GM21381 (cell line): Measurements from ENCODE around the gene PXYLP1.

Experiments
- ATAC-seq: cut with Tn5 transposase; IDR thresholded peaks from one replicate; pipeline ENCODE4 v1.9.1; 2021; ENCODE audit warnings: mild to moderate bottlenecking, moderate library complexity; ENCODE audit not compliant: unreplicated experiment

PXYLP1 gene

DNA sequence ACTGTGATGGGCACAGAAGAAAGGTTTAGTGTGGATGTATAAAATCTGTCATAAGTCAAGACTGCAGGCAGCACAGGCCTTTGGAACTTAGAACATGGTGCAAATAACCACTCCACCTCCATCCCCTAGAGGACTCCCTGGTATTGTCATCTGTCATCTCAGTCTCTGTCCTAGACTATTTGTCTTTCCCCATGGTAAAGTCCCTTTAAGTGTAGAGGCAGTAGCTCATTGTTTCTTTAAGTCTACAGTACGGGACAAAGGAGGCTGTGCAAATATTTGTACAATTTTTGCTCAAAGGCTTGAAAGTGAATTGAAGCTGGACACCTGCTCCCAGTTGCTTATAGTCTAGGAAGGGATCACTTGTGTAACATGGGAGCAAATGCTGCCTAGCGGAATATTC is 3.2 kb upstream of the PXYLP1 start:
- no peak for ATAC-seq

DNA sequence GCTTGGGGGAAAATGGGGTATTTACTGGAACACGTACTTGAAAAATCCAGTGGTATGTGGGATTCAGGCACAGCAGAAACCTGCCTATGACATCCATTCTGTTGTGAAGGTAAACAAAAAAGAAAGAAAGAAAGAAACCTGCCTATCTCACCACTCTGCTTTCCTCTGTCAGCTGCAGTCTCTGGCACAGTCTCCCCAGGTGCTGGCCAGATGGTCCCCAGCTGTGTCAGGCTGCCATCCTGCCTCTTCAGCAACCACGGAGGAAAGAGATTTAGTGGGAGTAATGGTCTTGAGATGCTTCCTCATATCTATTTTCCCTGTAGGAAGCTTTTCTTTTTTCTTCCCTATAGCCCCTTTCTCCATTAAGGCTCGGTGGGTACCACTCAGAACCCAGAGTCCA is 2.5 kb upstream of the PXYLP1 start:
- ATAC-seq: no peak

DNA sequence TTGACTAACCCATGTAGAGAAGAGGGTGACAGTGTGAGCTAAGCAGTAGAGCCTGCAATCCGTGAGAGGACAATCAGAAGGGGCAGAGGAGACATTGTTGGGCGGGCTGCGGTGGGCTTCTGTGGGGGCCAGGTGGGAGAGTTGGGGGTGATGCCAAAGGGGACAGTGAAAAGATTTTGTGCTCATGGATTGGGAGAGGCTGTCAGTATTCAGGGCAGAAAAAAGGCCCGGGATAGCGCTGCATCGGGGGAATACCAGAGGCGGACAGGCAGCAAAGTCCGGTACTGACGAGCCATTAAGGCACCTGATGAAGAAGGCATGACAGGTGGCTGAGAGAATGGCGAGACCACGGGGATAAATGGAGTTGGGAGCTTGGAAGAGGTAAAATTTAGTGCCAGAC is 1.3 kb upstream of the PXYLP1 start:
- ATAC-seq: no peak

DNA sequence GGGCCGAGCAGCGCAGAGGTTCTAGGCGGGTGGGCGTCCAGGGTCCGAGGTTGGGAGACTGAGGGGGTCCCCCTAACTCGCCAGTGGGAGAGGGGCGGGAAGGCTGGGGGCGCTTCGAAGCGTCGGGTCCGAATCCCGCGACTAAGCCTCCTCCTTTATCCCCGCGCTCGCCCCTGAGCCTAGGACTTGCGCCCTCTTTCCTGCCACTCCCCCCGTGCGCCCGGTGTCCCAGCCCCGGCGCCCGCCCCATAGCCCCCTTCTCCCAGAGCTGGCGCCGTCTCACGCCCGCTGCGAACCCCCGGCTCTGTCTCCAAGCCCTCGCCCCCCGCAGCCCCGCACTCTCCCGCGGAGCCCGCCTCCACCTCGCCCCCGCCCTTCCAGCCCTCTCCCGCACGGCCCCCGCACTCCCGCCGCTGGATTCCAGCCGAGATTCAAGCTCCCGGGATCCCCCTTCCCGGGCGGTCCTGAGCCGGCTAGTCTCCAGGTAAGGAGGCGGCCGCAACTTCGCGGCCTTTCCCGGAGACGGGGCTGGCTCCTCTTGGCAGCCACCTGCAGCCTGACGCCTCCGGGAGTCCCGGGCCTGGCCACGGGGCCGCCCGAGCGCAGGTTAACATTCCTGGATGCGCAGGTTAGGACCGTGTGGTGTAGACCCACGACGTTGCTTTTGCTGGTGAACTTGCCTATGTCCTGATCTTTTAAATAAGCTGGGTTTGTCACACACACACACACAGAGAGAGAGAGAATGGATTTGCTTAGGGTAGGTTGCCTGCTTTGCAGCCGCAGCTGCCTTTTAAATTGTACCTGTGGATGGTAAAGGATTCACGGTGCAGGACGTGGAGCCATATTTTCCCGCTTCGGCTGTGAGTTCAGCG is 563 bp downstream of the PXYLP1 start:
- ATAC-seq: no peak

DNA sequence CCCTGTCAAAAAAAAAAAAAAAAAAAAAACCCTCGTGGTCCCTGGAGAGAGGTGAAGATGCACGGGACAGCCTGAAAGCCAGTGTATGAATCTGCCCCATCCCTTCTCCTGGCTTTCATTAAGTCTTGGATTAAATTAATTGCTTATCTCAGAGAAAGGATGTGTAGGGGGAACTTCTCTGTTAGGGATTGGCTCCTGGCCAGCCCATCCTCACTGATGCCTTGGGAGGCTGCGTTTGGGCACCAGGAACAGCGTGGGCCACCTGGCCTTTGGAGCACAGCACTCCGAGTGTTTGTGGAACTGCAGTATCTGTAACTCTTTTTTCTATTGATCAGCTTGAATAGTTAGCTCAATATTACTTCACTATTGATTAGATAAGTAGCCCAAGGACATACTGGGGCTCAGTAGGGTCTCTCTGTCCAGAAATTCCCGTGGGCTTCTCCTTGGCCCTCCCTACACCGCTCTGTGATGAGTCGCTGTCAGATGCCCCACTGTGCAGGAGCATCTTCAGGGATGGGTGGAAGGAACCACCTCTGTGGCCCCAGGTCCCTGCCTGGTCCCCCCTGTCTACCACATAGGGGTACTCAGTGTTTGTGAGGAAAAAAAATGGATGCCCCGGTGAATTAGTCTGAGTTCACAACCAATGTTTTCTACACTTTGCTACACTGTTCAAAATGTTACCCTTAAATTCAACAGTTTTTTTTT is 2.0 kb downstream of the PXYLP1 start:
- ATAC-seq: no peak

DNA sequence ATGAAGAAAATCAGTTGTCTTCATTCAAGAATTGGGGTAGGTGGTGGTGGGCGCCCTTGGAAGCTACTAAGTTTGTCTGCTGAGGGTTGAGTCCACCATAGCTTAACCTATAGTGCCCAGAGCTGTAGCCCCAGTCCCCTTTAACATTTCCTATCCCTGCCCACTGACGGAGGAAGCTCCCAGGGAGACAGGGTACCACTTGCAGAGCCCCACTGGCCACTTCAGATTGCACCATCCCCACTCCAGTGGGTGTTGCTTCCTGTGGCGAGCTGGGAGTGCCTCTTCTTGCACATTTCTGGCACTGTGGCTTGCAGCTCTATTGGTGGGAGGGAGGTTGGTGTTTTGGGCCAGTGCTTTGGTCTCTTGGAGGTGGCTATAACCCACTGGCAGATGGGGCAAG is 2.7 kb downstream of the PXYLP1 start:
- ATAC-seq: no peak

DNA sequence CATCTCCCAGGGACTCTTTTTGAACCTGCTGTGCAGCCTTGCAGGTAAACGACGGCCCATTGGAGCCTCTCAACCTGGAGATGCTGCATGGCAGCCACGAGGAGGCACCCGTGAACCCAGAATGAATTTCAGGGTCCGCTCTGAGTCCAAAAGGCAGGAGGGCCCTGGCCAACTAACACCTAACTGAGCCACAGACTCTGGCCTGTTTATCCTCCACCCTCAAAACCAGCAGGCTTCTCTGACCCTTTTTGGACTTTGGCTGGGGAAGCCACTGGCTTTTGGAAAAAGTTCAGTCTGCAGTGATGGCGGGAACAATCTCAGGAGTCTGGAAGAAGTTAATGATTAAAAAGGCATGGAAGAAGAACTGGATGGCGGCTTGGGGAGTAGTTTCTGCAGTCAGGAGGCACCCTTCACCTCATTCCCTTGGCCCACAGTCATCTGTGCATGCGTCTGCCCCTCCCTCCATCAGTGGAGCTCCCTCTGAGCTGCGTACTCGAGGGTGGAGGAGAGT is 4.1 kb downstream of the PXYLP1 start:
- ATAC-seq: no peak

DNA sequence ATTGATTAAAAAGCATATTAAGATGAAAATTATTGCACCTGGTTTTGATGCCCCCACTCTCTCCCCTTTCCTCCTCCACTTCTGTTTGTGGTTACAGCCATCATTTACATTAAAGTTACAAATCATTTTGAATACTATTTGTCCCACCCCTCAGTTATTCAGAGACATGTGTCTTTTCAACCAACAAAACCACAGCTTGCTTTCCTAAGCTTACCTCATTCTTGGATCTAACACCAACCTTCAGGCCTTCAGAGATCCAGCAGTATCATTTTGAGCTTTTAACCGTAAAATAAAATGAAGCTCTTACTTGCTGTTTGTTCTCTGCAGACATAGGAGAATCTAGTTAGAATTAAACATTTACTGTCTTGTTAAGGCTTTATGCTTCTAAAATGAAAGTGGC is 4.7 kb downstream of the PXYLP1 start:
- ATAC-seq: no peak

DNA sequence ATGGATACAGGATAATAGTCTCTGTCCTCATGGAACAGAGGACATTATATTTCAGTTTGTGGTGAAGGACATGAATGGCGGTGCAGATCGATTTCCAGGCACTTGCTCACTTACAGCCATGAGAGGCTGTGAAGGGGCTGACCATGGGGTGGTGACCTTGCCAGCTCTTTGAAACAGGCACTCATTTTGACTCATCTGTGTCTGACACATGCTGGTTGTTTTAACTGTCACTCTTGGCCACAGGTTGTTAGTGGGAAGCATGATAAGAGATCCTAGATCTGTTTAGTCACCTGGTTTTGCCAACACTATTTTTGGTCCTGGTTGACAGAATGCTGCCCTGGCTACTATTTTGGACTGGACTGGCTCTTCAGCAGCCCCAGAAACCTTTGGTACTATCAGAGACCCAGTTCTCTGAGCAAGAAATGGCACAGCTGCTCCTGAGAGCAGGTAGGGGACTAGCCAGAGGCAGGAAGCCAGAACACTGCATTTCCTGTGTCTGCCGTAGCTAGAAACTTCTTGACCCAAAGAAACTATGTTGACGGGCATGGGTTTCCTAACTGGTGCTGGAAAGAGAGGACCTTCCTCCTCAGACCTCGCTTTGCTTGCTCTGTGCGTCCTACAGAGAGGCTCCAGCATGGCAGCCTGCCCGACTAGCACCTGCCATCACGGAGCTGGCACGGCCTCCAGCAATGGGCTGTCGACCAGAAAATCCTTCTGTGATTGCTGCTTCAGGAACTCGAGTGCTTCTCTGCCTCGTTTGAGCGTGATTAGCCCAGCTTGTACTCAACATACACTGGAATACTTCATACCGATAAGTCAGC is 6.3 kb downstream of the PXYLP1 start:
- no peak for ATAC-seq

DNA sequence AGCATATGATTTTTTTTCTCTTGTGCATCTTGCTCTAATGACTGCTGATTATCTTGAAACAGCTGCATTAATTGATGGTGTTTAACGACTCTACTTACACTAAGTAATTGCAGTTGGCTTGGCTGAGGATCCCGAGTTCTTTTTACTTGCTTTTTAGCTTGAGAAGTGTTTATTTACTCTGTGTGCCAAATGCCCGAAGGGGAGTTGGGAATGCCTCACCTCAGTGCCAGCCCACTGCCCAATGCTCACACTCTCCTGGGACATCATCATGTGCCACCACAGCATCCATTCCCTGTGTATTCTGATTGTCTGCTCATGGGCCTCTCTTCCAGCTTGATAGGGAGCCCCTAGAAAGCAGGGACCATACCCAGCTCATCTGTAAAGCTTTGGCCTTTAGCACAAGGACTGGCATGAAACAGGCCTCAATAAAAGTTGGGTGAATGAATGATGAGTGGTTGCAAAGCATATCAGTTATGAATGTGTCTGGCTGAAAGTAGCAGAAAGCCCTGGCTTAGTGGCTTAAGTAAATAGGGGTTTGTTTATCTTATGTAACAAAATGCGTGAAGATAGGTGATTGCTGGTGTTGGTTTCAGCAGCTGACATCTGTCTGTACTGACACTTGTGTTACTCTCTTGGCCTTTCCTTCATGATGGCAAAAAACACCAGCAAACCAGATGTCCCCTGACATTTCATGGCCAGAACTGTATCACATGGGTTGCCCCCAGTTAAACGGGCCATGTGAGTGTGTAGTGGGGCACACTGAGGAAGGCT is 8.1 kb downstream of the PXYLP1 start:
- ATAC-seq: no peak

DNA sequence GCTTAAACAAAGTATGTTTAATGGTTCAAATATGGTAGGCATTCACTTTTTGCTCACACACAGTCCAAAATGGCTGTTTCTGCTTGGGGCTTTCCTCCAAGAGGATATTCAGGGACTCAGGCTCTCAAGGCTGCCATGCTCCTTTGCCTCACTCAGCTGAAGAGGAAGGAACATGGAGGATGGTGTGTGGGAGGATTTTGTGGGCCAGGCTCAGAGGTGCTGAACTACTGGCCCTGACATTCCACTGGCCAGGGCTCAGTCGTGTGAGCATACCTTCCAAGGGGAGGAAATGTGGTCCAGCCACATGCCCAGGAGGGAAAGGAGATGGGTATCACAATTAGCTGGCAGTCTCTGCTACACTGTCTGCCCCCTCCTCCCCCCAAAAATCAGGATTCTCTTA is 8.7 kb downstream of the PXYLP1 start:
- ATAC-seq: no peak

DNA sequence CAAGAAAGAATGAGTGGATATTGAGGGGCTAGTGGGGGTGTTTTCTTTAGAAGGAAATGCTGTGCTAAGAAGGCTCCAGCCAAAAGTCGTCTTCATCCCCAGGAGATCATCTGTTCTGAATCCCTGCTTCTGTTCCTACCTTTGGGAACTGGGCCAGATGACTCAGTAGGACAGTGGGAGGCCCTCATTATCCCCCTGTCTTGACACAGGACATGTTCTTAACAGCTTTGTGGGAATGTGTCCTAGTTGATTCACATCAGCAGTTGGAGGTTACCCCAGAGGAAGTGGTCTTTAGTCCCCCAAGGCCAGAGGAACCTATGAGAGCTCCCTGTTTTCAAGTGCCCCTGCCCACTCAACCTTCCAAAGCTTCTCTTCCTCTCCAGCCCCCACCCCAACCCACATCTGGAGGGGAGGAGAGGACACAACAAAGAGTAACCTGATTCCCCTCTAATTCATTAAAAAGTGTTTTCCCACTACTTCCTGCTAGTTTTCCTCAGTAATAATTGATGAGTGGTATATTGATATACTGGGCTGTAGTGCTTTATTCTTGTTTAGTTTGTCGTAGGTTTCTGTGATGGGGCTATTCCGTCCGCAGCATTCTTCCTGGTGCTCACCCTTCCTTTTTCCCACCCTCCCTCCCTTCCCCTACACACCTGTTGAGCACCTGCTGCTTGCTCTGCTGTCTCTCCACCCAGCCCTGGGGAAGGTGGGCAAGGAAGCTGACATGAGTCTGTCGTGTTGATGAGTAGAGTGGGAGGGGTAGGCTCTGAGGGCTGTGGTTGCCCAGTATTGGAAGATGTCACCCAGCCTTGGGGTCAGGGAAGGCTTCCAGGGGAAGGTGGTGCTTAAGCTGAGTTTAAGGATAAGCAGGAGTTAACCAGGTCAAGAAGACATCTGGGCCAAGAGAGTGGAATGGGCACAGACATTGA is 9.3 kb downstream of the PXYLP1 start:
- no peak for ATAC-seq

DNA sequence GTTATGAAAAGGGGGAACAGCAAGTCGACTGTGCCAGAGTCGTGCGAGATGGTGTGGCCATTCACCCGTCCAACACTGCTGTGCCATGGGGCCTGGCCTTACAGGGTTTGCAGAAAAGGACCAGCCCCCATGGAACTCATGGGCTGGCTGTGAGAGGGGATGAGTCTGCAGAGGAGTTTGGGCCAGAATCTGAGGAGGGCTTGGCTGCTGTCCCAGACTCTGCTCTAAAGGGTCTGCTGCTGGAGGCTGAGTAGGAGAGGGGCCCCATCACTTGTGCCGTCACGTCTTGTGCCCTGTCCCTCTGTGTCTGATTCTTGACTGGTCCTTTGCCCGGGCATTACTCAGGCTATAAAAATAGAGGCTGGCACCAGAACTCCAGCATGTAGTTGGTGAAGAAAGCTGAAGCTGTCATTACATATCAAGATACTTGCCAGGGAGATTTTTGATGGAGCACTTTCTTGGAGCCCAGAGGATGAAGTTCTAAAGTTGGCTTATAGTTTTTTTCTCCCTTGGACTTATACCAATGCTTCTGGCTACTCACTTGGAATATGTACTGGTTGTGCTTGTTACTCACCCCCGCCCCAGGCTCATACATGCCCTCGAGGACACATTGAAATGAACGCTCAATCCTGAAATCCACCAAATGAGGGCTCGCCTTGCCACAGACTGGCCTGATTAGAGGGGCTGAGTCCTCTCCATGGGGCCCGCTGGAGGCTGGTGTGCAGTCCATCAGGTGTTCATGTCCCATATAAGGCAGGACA is 10.2 kb downstream of the PXYLP1 start:
- no peak for ATAC-seq

DNA sequence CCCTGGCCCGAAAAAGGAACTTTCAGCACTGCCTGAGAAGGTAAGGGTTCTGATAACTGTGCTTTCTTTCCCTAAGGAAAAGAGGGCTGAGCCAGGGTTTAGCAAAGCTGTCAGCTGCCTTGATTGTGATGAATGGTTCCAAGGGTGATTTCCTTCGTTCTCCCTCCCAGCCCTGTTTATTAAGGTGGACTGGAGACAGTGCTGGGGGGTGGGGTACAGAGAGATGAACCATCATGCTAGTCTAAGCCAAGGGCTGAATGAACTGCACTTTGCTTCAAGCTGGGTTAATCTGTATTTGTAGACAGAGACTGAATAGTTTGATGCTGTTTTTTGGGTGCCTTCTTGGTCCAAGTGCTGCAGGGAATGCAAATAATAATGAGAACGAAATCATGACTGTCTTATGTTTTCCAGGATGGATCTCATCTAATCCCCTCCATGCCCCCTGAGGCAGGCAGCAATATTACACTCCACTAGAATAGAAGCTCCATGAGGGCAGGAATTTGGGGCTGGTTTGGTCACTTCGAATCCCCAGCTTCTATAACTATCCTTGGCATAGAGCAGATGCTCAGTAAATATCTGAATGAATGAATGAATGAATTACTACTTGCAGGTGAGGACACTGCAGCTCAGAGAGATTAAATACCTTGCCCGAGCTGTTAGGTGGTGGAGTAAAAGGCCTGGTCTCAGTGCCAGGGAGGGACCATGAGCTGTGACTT is 10.9 kb downstream of the PXYLP1 start:
- no peak for ATAC-seq

DNA sequence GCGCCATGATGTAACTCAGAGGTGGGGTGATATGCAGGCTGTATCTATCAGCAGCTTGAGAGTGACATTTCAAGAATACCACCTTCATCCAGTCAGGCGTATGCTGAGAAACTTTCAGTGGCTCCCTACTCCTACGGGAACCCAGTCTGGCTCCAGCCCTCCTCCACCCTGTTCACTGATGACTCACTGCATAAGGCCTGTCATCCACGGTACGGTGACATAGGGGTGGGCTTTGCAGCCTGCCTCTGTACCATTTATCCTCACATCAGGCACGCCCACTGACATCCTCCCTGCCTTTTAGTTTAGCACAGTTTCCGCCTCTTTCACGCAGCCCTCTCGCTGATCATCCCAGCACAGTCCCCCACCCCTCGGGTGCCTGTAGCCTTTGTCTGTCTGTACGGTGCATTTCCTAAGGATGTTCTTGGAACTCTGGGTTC is 11.7 kb downstream of the PXYLP1 start:
- ATAC-seq: no peak

DNA sequence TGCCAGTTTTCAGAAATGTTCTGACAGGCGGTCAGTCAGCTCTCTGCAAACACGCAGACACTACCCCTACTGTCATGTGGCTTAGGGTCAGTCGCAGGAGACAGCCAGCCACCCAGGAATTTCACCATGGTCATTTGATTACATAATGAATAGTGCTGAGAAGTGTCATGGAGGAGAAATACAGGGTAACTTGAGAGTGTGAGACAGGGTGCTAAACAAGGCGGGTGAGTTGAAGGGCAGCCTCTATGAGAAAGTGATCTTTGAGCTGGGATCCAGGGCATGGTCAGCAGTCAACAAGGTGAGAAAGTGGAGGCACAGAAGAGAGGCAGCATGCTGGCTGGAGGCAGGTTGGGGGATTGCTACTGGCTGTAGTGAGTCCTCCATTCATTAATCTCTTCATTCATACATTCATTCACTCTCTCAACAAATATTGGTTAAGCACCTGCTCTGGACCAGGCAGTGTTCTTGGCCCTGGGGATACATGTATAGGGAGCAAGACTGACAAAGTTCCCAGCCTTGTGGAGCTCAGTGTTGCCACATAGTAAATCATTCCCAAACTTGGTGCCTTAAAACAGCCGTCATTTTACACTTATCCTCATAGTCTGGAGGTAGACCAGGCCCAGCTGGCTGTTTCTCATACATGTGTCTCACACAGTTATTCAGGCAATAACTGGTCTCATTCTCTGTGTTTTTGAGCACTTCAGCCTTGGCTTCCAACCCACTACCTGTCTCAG is 14.8 kb downstream of the PXYLP1 start:
- ATAC-seq: no peak

DNA sequence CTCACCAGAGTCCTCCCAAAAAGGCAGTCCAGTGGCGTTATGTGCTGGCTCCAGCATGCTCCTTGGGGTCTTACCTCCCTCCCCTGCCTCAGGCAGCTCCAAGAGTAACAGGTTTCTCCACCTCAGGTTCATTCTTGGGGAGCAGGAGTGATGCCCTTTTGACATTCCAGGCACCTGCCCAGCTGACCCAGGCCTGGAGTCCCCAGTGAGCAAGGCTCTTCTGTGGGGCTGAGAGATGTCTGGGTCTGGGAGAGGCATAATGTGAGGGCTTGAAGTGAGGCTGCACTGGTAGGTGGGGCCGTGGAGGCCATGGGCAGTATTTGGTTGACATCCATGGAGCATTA is 15.3 kb downstream of the PXYLP1 start:
- no peak for ATAC-seq

DNA sequence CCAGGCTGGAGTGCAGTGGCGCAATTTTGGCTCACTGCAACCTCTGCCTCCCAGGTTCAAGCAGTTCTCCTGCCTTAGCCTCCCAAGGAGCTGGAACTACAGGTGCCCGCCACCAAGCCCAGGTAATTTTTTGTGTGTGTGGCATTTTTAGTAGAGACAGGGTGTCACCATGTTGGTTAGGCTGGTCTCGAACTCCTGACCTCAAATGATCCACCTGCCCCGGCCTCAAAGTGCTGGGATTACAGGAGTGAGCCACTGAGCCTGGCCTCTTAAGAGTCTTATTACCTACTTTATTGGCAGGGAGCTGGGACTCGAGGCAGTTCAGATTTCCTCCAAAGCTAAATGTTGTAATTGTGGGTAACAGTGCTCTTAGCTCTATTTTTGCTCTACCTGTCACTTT is 16.4 kb downstream of the PXYLP1 start:
- ATAC-seq: no peak
